SK-N-SH (cell line): ENCODE data around the gene NTNG2. TPM values are rescaled to one million over a fixed set of nuclear protein-coding genes. Genes with fewer than 3 reads are reported as not detected.

Experiments
- CTCF ChIA-PET: fragments of 300-600, 350-600 bp; formaldehyde crosslinking; extraction: SDS; loops from one replicate; lab custom pipeline; 2021; lab: Yijun Ruan, JAX
- POLR2A ChIA-PET: fragments of 350-600 bp; sonication (Branson Sonifier 250); formaldehyde crosslinking; extraction: SDS; loops from one replicate; lab custom pipeline; 2020; ENCODE audit warnings: antibody characterized with exemption, inconsistent platforms; lab: Yijun Ruan, JAX
- DNase-seq: peaks from one replicate; pipeline ENCODE4 v3.0.0; 2012
- H2AFZ ChIP-seq: fragments of 200-600 bp; sonication (generic); 2 replicates; pipeline ENCODE4 v1.8.1; 2016; ENCODE audit warnings: antibody characterized with exemption, mild to moderate bottlenecking, low read depth
- H3F3A ChIP-seq: fragments of 200-600 bp; sonication (generic); replicated peaks from 2 replicates; pipeline ENCODE3; 2016; ENCODE audit warnings: antibody characterized with exemption, mild to moderate bottlenecking; ENCODE audit not compliant: insufficient read depth
- H3K27ac ChIP-seq, 2 experiments: fragments of 200-500 bp in 1 of 2; fragments of 200-600 bp in 1 of 2; sonication (Bioruptor generic) in 1 of 2; sonication (generic), shearing (Covaris generic) in 1 of 2; 2 replicates each; pipeline versions ENCODE4 v1.5.1 to v1.6.1; 2014 to 2016; ENCODE audit warnings: low read depth in 2 of 2, inconsistent platforms in 1 of 2, low read length in 1 of 2, mild to moderate bottlenecking in 1 of 2, mixed read lengths in 1 of 2
- H3K27me3 ChIP-seq: fragments of 200-600 bp; sonication (generic), shearing (Covaris generic); 2 replicates; pipeline ENCODE4 v1.6.1; 2016; ENCODE audit warnings: mixed run types; ENCODE audit not compliant: insufficient read depth
- H3K36me3 ChIP-seq, 2 experiments: fragments of 200-500 bp in 1 of 2; fragments of 200-600 bp in 1 of 2; sonication (Bioruptor generic) in 1 of 2; sonication (generic) in 1 of 2; replicated peaks in 1 of 2; 2 replicates each; pipeline versions ENCODE3 to v1.5.1; 2014 to 2016; ENCODE audit warnings: low read length in 1 of 2, mild to moderate bottlenecking in 1 of 2; ENCODE audit not compliant: insufficient read depth in 2 of 2, control insufficient read depth in 1 of 2
- H3K4me1 ChIP-seq, 2 experiments: fragments of 200-500 bp in 1 of 2; fragments of 200-600 bp in 1 of 2; sonication (Bioruptor generic) in 1 of 2; sonication (generic), shearing (Covaris generic) in 1 of 2; 2 replicates each; pipeline versions ENCODE4 v1.5.1 to v1.6.1; 2014 to 2016; ENCODE audit warnings: low read depth in 1 of 2, low read length in 1 of 2, mixed run types in 1 of 2; ENCODE audit not compliant: insufficient read depth in 2 of 2, control insufficient read depth in 1 of 2
- H3K4me2 ChIP-seq: fragments of 200-600 bp; sonication (generic), shearing (Covaris generic); 2 replicates; pipeline ENCODE4 v1.6.1; 2017; ENCODE audit warnings: mixed run types
- H3K4me3 ChIP-seq, 2 experiments: fragments of 200-500 bp in 1 of 2; fragments of 200-600 bp in 1 of 2; sonication (Bioruptor generic) in 1 of 2; sonication (generic), shearing (Covaris generic) in 1 of 2; 2 replicates each; pipeline versions ENCODE4 v1.5.1 to v1.8.1; 2014 to 2016; ENCODE audit warnings: low read depth in 2 of 2, inconsistent platforms in 1 of 2, low read length in 1 of 2, mild to moderate bottlenecking in 1 of 2, mixed read lengths in 1 of 2, moderate library complexity in 1 of 2
- H3K79me2 ChIP-seq: fragments of 200-600 bp; sonication (generic); 2 replicates; pipeline ENCODE4 v1.8.1; 2017; ENCODE audit warnings: mild to moderate bottlenecking; ENCODE audit not compliant: insufficient read depth
- H3K9ac ChIP-seq: fragments of 200-600 bp; sonication (generic); 2 replicates; pipeline ENCODE4 v1.6.1; 2017; ENCODE audit warnings: mixed run types
- H3K9me2 ChIP-seq: fragments of 200-600 bp; sonication (generic); 2 replicates; pipeline ENCODE4 v1.6.1; 2017; ENCODE audit warnings: mixed run types
- H3K9me3 ChIP-seq: fragments of 200-600 bp; sonication (generic); 2 replicates; pipeline ENCODE4 v1.6.1; 2017; ENCODE audit warnings: mixed run types, mild to moderate bottlenecking, moderate library complexity
- H4K20me1 ChIP-seq: fragments of 200-600 bp; sonication (generic); 2 replicates; pipeline ENCODE4 v1.6.1; 2017; ENCODE audit warnings: mild to moderate bottlenecking, mixed run types; ENCODE audit not compliant: insufficient read depth
- EZH2phosphoT487 ChIP-seq: fragments of 200-600 bp; sonication (generic); IDR thresholded peaks from 2 replicates; pipeline ENCODE4 v1.6.1; 2017; ENCODE audit warnings: low read depth, mixed run types, mild to moderate bottlenecking, antibody characterized with exemption, moderate library complexity, borderline replicate concordance
- FOXJ3 ChIP-seq: sonication (generic); formaldehyde crosslinking; IDR thresholded peaks from 2 replicates; pipeline ENCODE4 v1.5.1; 2020; ENCODE audit warnings: mild to moderate bottlenecking, missing genetic modification reagents
- FOXM1 ChIP-seq: IDR thresholded peaks from 2 replicates; pipeline ENCODE4 v1.4.0; 2012; ENCODE audit warnings: low read depth, mild to moderate bottlenecking
- MEF2A ChIP-seq: IDR thresholded peaks from 2 replicates; pipeline ENCODE4 v1.4.0; 2012; ENCODE audit warnings: low read depth, borderline replicate concordance
- MXI1 ChIP-seq: IDR thresholded peaks from 2 replicates; pipeline ENCODE4 v1.6.1; 2012; ENCODE audit warnings: mild to moderate bottlenecking, low read depth, low read length, improper control_type of control experiment
- RXRA ChIP-seq: IDR thresholded peaks from 2 replicates; pipeline ENCODE4 v1.4.0; 2012; ENCODE audit warnings: low read depth, mild to moderate bottlenecking, borderline replicate concordance
- TAF1 ChIP-seq: IDR thresholded peaks from 2 replicates; pipeline ENCODE4 v1.6.1; 2012; ENCODE audit warnings: low read depth, mild to moderate bottlenecking, low read length, moderate library complexity, borderline replicate concordance
- TEAD4 ChIP-seq: IDR thresholded peaks from 2 replicates; pipeline ENCODE4 v1.4.0; 2012; ENCODE audit warnings: mild to moderate bottlenecking, borderline replicate concordance; ENCODE audit not compliant: insufficient read depth
- WGBS: methylation state at CpG from one replicate; pipeline ENCODE4 v1.1.6; 2017; ENCODE audit warnings: low lambda C conversion rate; 5-methylcytosine and 5-hydroxymethylcytosine counted together
- polyA plus RNA-seq, 3 experiments: library from polyadenylated mRNA; depleted of rRNA; stranded (reverse); fragments of >200 nt; gene quantifications; 2 replicates each; pipeline ENCODE4 v1.2.3, GENCODE V29; 2012
- TF ChIP-seq, protein P1 (sequence below): IDR thresholded peaks from 2 replicates; pipeline ENCODE4 v1.6.1; 2012; ENCODE audit warnings: mild to moderate bottlenecking, low read depth, low read length, moderate library complexity
- TF ChIP-seq, protein P2 (sequence below): fragments of 200-600 bp; sonication (generic); IDR thresholded peaks from 2 replicates; pipeline ENCODE4 v1.6.1; 2017; ENCODE audit warnings: antibody characterized with exemption, mild to moderate bottlenecking, moderate library complexity

Gene NTNG2
- polyA plus RNA-seq, 1 of the 3 experiments (the other 2 are of a cell fraction) = 6.1 TPM

DNA sequence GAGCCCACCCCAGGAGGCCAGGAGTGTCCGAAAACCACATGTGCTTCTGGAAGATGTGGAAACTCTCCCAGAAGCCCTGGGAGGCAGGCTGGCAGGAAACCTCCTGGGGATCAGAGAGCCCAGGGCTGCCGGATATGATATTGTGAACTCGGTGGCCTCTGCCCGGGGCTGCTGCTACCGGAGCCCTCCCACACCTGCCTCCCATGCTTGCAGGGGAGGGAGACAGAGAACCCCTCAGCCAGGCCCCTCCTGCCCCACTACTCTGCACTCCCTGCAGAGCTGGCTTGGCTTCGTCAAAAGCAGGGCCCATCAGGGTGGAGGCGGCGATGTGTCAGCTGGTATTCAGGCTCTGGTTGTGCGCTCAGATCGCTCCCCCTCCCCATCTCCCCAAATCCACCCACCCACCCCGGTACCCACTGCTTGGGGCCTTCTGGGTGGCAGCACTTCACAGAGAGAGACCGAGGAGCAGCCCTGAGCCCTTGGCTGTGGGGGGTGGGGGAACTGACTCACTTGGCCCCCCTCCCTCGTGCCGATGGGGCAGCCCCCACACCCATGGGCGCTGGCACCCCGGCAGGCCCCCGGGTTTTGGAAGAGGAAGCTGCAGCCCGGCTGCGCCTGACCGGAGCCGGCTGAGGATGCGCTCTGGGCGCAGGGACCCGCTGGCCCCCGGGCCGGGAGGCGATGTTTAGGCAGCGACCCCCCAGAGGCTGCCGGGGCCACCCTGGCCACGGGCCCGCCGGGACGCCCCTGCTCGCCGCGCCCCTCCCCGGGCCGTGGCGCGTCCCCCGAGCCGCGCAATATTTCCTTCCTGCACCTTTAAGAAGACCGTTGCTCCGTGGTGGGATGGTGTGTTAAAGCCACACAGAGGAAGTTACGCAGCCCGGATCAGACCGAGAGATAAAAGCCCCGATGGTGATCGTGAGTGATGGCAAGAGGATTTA lies 786 bp upstream of the NTNG2 start (continued):
- TF ChIP-seq MXI1 = no peak
- no peak for TF ChIP-seq TEAD4
- TF ChIP-seq EZH2phosphoT487 = no peak
- no peak for TF ChIP-seq FOXM1
- no peak for TF ChIP-seq MEF2A
- no peak for TF ChIP-seq FOXJ3 (CRISPR knock-in tag)
- no peak for TF ChIP-seq RXRA
- TF ChIP-seq, protein P1, sequence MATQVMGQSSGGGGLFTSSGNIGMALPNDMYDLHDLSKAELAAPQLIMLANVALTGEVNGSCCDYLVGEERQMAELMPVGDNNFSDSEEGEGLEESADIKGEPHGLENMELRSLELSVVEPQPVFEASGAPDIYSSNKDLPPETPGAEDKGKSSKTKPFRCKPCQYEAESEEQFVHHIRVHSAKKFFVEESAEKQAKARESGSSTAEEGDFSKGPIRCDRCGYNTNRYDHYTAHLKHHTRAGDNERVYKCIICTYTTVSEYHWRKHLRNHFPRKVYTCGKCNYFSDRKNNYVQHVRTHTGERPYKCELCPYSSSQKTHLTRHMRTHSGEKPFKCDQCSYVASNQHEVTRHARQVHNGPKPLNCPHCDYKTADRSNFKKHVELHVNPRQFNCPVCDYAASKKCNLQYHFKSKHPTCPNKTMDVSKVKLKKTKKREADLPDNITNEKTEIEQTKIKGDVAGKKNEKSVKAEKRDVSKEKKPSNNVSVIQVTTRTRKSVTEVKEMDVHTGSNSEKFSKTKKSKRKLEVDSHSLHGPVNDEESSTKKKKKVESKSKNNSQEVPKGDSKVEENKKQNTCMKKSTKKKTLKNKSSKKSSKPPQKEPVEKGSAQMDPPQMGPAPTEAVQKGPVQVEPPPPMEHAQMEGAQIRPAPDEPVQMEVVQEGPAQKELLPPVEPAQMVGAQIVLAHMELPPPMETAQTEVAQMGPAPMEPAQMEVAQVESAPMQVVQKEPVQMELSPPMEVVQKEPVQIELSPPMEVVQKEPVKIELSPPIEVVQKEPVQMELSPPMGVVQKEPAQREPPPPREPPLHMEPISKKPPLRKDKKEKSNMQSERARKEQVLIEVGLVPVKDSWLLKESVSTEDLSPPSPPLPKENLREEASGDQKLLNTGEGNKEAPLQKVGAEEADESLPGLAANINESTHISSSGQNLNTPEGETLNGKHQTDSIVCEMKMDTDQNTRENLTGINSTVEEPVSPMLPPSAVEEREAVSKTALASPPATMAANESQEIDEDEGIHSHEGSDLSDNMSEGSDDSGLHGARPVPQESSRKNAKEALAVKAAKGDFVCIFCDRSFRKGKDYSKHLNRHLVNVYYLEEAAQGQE = no peak

DNA sequence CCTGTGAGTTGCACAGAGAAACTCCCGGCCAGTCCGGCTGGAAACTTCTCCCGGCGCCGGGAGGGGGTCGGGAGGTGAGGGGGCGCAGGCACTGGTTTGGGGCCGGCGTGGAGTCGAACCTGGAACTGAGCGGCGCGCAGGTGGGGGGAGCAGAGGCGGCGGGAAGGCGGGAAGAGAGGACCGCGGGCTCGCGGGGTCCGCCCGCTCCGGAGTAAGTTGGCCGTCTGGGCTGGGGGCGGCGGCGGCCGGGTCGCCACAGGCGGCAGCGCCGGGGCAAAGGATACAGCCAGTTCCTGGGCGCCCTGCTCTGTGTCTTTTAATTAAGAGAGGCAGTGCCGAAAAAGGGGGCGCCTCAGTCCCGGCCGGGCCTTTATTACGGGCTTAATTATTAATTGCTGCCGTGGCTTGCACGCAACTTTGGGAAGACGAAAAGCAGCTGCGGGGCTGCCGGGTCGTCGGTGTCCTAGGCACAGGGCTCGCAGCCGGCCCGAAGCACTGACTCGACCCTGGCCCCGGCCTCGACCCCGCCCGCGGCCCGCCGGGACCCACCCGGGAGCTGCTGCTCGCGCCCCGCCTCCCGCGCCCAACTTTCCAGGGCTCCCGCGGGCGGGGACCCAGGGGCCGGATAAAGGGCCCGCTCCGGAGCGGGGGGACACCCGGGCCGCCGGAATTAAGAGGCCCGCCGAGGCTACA lies 1.1 kb downstream of the NTNG2 start:
- Histone ChIP-seq H3K4me1 (peaks cover 0 to 22% of the 10 kb centered on the region in 2 experiments; a peak in 1 of 4 replicates), H3K9me2 (no peaks in the 10 kb centered on the region), H3K9ac (peak overlapping the region; percentile 44; the same call in 1 of the 2 replicates), H3K27me3 (no peaks in the 10 kb centered on the region), H3K79me2 (no peaks in the 10 kb centered on the region; the same call in 1 of the 2 replicates), H3K4me3 (peak overlapping the region; percentile 73 to 89), H3F3A (no peaks in the 10 kb centered on the region), H3K4me2 (peak overlapping the region; percentile 97), H4K20me1 (peaks cover 15% of the 10 kb centered on the region; the same call in 1 of the 2 replicates), H3K27ac (no peak overlapping the region), H2AFZ (peak overlapping the region; percentile 59; the same call in 1 of the 2 replicates), H3K36me3 (no peaks in the 10 kb centered on the region)
- DNase-seq = peak; percentile 72
- 1% methylated on average over 23 of the region's 74 CpGs for WGBS
- CTCF ChIA-PET = interaction anchor here (1.0 to 12.2 kb wide), 11 partner anchors 9 to 400 kb away, joined by 3 to 218 read pairs (median 5); no protein-coding TSS in a partner anchor
- POLR2A ChIA-PET = no interaction called here
- TF ChIP-seq RXRA (no peak), TAF1 (no peak)
- TF ChIP-seq, protein P2, sequence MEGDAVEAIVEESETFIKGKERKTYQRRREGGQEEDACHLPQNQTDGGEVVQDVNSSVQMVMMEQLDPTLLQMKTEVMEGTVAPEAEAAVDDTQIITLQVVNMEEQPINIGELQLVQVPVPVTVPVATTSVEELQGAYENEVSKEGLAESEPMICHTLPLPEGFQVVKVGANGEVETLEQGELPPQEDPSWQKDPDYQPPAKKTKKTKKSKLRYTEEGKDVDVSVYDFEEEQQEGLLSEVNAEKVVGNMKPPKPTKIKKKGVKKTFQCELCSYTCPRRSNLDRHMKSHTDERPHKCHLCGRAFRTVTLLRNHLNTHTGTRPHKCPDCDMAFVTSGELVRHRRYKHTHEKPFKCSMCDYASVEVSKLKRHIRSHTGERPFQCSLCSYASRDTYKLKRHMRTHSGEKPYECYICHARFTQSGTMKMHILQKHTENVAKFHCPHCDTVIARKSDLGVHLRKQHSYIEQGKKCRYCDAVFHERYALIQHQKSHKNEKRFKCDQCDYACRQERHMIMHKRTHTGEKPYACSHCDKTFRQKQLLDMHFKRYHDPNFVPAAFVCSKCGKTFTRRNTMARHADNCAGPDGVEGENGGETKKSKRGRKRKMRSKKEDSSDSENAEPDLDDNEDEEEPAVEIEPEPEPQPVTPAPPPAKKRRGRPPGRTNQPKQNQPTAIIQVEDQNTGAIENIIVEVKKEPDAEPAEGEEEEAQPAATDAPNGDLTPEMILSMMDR = no peak
- TF ChIP-seq, protein P1 = no peak
- TF ChIP-seq, all 33 proteins: peak for 0
- H3K9me3 ChIP-seq = no peaks in the 10 kb centered on the region
